Vagina (tissue), 2 donors: ENCODE data around the gene ZNF287.

Experiments
- POLR2A ChIP-seq, 2 donors: fragments of 450-650 bp; IDR thresholded peaks; one replicate each; pipeline ENCODE4 v1.6.1; 2017; ENCODE audit warnings: antibody characterized with exemption in 2 of 2, mild to moderate bottlenecking in 2 of 2, moderate library complexity in 2 of 2
- POLR2AphosphoS5 ChIP-seq, 2 donors: sonication (generic); formaldehyde crosslinking; IDR thresholded peaks; one replicate each; pipeline ENCODE4 v1.9.0; 2017; ENCODE audit warnings: antibody characterized with exemption in 2 of 2, mild to moderate bottlenecking in 2 of 2, low read depth in 1 of 2; ENCODE audit not compliant: insufficient read depth in 1 of 2
- TF ChIP-seq, protein P1 (sequence below), 3 experiments: fragments of 450-650 bp in 2 of 3; fragments of 200-600 bp in 1 of 3; sonication (generic) in 1 of 3; IDR thresholded peaks; one replicate each; pipeline ENCODE4 v1.5.1; 2017 to 2019; ENCODE audit warnings: antibody characterized with exemption in 3 of 3, mild to moderate bottlenecking in 2 of 3, moderate library complexity in 2 of 3

DNA sequence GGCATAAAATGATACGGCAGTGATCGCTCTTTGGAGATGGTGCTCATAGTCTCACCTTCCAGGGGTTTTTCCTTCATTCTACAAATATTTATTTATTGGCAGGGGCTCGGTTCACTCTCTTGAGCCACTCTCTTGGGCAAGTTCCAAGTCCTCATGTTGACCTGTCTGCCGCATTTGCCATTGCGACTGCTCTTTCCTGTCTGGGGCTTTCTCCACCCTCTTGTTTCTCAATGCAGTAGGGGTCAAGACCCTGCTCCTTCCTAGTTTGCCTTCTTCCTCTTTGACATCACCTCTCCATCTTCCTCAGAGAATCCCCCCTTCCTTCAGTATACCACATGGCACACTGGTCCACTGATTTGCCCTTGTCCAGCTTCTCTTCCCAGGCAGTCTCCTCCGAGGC is 55.1 kb downstream of the ZNF287 start:
- TF ChIP-seq, protein P1, sequence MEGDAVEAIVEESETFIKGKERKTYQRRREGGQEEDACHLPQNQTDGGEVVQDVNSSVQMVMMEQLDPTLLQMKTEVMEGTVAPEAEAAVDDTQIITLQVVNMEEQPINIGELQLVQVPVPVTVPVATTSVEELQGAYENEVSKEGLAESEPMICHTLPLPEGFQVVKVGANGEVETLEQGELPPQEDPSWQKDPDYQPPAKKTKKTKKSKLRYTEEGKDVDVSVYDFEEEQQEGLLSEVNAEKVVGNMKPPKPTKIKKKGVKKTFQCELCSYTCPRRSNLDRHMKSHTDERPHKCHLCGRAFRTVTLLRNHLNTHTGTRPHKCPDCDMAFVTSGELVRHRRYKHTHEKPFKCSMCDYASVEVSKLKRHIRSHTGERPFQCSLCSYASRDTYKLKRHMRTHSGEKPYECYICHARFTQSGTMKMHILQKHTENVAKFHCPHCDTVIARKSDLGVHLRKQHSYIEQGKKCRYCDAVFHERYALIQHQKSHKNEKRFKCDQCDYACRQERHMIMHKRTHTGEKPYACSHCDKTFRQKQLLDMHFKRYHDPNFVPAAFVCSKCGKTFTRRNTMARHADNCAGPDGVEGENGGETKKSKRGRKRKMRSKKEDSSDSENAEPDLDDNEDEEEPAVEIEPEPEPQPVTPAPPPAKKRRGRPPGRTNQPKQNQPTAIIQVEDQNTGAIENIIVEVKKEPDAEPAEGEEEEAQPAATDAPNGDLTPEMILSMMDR (IDR thresholded peaks at IDR 0.05) = no peak
- TF ChIP-seq POLR2A (IDR thresholded peaks at IDR 0.05) (no peak), POLR2AphosphoS5 (IDR thresholded peaks at IDR 0.05; ENCODE audit: insufficient read depth in 1 of 2, low read depth in 1 of 2) (no peak)
